ENCODE results near the gene PGAM5. TPM values are rescaled to one million over a fixed set of nuclear protein-coding genes. Genes with fewer than 3 reads are reported as not detected.
A peak's percentile ranks its signal among the peaks of the same experiment; 100 is the strongest.
"Not testable (repeated sequence)": the region's sequence is repeated elsewhere in the genome, so short reads cannot be mapped to it uniquely, and the experiment has no call there.

Gene PGAM5
- total RNA-seq, 1 experiment from 2014 or later = 112 TPM

DNA sequence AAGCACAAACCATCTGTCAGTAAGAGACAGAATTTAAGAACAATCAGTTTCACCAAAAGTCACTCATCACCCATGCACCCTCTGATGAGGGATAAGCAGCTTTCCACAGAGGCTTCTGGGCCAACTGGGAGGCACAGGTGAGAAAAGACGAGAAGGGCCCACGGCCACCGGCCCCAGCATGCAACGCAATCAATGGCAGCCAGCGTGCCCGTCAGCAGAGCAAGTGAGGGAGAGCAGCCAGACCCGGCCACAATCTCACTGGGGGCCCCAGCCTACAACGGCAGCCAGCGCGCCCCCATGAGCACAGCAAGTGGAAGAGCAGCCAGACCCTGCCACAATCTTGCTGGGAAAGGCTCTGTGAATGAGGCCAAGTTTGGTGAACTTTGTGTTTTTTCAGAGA, 37.7 kb downstream of the PGAM5 start:
- Mint-ChIP-seq H3K4me3 (no peak overlapping the region), H3K27ac (no peak overlapping the region), H3K36me3 (ENCODE audit: insufficient read depth in 1 of 3, low read depth in 3 of 3) (peaks cover 57 to 94% (median 81%) of the 10 kb centered on the region in 3 experiments; a peak in 6 of 7 replicates), H3K4me1 (no peaks in the 10 kb centered on the region), H3K9me3 (no peaks in the 10 kb centered on the region), H3K27me3 (ENCODE audit: low read depth) (no peaks in the 10 kb centered on the region)
- TF ChIP-seq, protein P1, sequence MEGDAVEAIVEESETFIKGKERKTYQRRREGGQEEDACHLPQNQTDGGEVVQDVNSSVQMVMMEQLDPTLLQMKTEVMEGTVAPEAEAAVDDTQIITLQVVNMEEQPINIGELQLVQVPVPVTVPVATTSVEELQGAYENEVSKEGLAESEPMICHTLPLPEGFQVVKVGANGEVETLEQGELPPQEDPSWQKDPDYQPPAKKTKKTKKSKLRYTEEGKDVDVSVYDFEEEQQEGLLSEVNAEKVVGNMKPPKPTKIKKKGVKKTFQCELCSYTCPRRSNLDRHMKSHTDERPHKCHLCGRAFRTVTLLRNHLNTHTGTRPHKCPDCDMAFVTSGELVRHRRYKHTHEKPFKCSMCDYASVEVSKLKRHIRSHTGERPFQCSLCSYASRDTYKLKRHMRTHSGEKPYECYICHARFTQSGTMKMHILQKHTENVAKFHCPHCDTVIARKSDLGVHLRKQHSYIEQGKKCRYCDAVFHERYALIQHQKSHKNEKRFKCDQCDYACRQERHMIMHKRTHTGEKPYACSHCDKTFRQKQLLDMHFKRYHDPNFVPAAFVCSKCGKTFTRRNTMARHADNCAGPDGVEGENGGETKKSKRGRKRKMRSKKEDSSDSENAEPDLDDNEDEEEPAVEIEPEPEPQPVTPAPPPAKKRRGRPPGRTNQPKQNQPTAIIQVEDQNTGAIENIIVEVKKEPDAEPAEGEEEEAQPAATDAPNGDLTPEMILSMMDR (conservative IDR thresholded peaks at IDR 0.05) = peak; percentile 17; the same call in 1 of the 3 replicates
- H2BK20ac ChIP-seq (ENCODE audit: low read depth, low read length, poor library complexity, severe bottlenecking) = no peak overlapping the region
- H3K9me3 ChIP-seq (ENCODE audit: control insufficient read depth, low read depth, low read length) = no peaks in the 10 kb centered on the region
- no peak overlapping the region for H2BK15ac ChIP-seq (ENCODE audit: low read depth, low read length)
- no peak overlapping the region for H3K18ac ChIP-seq (ENCODE audit: insufficient read length, low read depth, low read length)
- H2BK12ac ChIP-seq (ENCODE audit: insufficient read length, low read depth, low read length) = no peak overlapping the region
- no peak overlapping the region for H2AK5ac ChIP-seq (ENCODE audit: insufficient read length, low read length)
- no peaks in the 10 kb centered on the region for H3K27me3 ChIP-seq (ENCODE audit: insufficient read depth, low read length)
- H2BK120ac ChIP-seq (ENCODE audit: low read depth, low read length, poor library complexity, severe bottlenecking) = no peak overlapping the region
- H3K79me1 ChIP-seq (ENCODE audit: insufficient read depth, low read depth, low read length, poor library complexity, severe bottlenecking) = no peaks in the 10 kb centered on the region
- H3K4me2 ChIP-seq (ENCODE audit: insufficient read depth, insufficient read length, low read length) = no peak overlapping the region
- no peak overlapping the region for H3K56ac ChIP-seq (ENCODE audit: insufficient read length, low read depth, low read length)
- no peak overlapping the region for H3K4ac ChIP-seq (ENCODE audit: low read depth, low read length)
- H3K79me2 ChIP-seq (ENCODE audit: insufficient read depth, low read length) = no peaks in the 10 kb centered on the region; the same call in 1 of the 2 replicates
- H3T11ph ChIP-seq (ENCODE audit: low read length) = no peak overlapping the region
- H2BK5ac ChIP-seq (ENCODE audit: insufficient read length, low read length) = no peak overlapping the region
- H3K4me1 ChIP-seq (ENCODE audit: insufficient read depth, low read length) = no peaks in the 10 kb centered on the region
- H3K14ac ChIP-seq (ENCODE audit: insufficient read depth, low read length) = no peak overlapping the region
- no peak overlapping the region for H4K91ac ChIP-seq (ENCODE audit: insufficient read length, low read depth, low read length)
- no peak overlapping the region for H2AFZ ChIP-seq (ENCODE audit: low read length)
- no peak overlapping the region for H4K5ac ChIP-seq (ENCODE audit: insufficient read length, low read depth, low read length)
- H4K20me1 ChIP-seq (ENCODE audit: control insufficient read depth, insufficient read depth, insufficient read length) = peaks cover 2% of the 10 kb centered on the region
- H3K23ac ChIP-seq (ENCODE audit: insufficient read length, low read depth, low read length) = no peak overlapping the region
- H4K8ac ChIP-seq (replicated peaks; ENCODE audit: insufficient read length, low read depth, low read length) = no peak overlapping the region
- H3K23me2 ChIP-seq (ENCODE audit: insufficient read length, low read depth, low read length, poor library complexity, severe bottlenecking) = no peaks in the 10 kb centered on the region
- no peak overlapping the region for H3K9ac ChIP-seq (ENCODE audit: extremely low read depth, insufficient read length, low read length)
- no peak for DNase-seq
- H3K27ac ChIP-seq (ENCODE audit: insufficient read length, low read depth, low read length) = no peak overlapping the region
- no CpG with 5 or more reads among the region's 10 CpGs for whole genome bisulfite sequencing (ENCODE audit: extremely low coverage, insufficient read length, low lambda C conversion rate)

DNA sequence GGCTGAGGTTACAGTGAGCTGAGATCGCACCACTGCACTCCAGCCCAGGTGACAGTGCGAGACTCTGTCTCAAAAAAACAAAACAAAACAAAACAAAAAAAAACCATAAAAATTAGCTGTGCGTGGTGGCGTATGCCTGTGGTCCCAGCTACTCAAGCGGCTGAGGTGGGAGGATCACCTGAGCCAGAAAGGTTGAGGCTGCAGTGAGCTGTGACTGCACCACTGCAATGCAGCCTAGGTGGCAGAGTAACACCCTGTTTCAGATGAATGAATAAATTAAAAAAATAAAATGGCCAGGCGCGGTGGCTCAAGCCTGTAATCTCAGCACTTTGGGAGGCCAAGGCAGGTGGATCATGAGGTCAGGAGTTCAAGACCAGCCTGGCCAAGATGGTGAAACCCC, 43.0 kb downstream of the PGAM5 start:
- H2BK12ac ChIP-seq (ENCODE audit: insufficient read length, low read depth, low read length); H3K27me3 ChIP-seq (ENCODE audit: insufficient read depth, low read length); H3K23ac ChIP-seq (ENCODE audit: insufficient read length, low read depth, low read length); H2AK5ac ChIP-seq (ENCODE audit: insufficient read length, low read length); DNase-seq; H3K4me1 ChIP-seq (ENCODE audit: insufficient read depth, low read length); H3K14ac ChIP-seq (ENCODE audit: insufficient read depth, low read length); H3K4me2 ChIP-seq (ENCODE audit: insufficient read depth, insufficient read length, low read length); H2BK15ac ChIP-seq (ENCODE audit: low read depth, low read length); H3K4me3 Mint-ChIP-seq; H4K91ac ChIP-seq (ENCODE audit: insufficient read length, low read depth, low read length); H4K8ac ChIP-seq (replicated peaks; ENCODE audit: insufficient read length, low read depth, low read length); H3K27me3 Mint-ChIP-seq (ENCODE audit: low read depth); H2AFZ ChIP-seq (ENCODE audit: low read length); H2BK20ac ChIP-seq (ENCODE audit: low read depth, low read length, poor library complexity, severe bottlenecking); H3K27ac Mint-ChIP-seq; H3K27ac ChIP-seq (ENCODE audit: insufficient read length, low read depth, low read length); H3K9me3 ChIP-seq (ENCODE audit: control insufficient read depth, low read depth, low read length); H2BK120ac ChIP-seq (ENCODE audit: low read depth, low read length, poor library complexity, severe bottlenecking); H4K5ac ChIP-seq (ENCODE audit: insufficient read length, low read depth, low read length); H4K20me1 ChIP-seq (ENCODE audit: control insufficient read depth, insufficient read depth, insufficient read length); H3K4me1 Mint-ChIP-seq; H3K79me1 ChIP-seq (ENCODE audit: insufficient read depth, low read depth, low read length, poor library complexity, severe bottlenecking); H3K4ac ChIP-seq (ENCODE audit: low read depth, low read length); H2BK5ac ChIP-seq (ENCODE audit: insufficient read length, low read length); H3T11ph ChIP-seq (ENCODE audit: low read length); H3K79me2 ChIP-seq (ENCODE audit: insufficient read depth, low read length); H3K56ac ChIP-seq (ENCODE audit: insufficient read length, low read depth, low read length); H3K9me3 Mint-ChIP-seq; H3K9ac ChIP-seq (ENCODE audit: extremely low read depth, insufficient read length, low read length); H3K23me2 ChIP-seq (ENCODE audit: insufficient read length, low read depth, low read length, poor library complexity, severe bottlenecking); H3K18ac ChIP-seq (ENCODE audit: insufficient read length, low read depth, low read length): not testable (repeated sequence)
- no CpG with 5 or more reads among the region's 7 CpGs for WGBS (ENCODE audit: extremely low coverage, insufficient read length, low lambda C conversion rate)
- H3K36me3 Mint-ChIP-seq (ENCODE audit: insufficient read depth in 1 of 3, low read depth in 3 of 3) = peaks cover 28 to 79% (median 54%) of the 10 kb centered on the region in 3 experiments; a peak in 6 of 7 replicates

Data from H9 (cell line).